K562 (cell line): ENCODE data around the gene NFS1. TPM values are rescaled to one million over a fixed set of nuclear protein-coding genes. Genes with fewer than 3 reads are reported as not detected.

Source experiments
- BHLHE40 ChIP-seq: IDR thresholded peaks from 2 replicates; pipeline ENCODE4 v1.6.1; 2011; ENCODE audit warnings: low read length, improper control_type of control experiment
- LCOR ChIP-seq: sonication (generic); formaldehyde crosslinking; IDR thresholded peaks from 2 replicates; pipeline ENCODE4 v1.8.0; 2022; ENCODE audit warnings: mild to moderate bottlenecking, missing genetic modification reagents
- MXI1 ChIP-seq: IDR thresholded peaks from 2 replicates; pipeline ENCODE4 v1.6.1; 2011; ENCODE audit warnings: low read depth, mild to moderate bottlenecking, improper control_type of control experiment, low read length
- NR1H2 ChIP-seq: sonication (generic); formaldehyde crosslinking; IDR thresholded peaks from 2 replicates; pipeline ENCODE4 v1.4.0; 2020; ENCODE audit warnings: mild to moderate bottlenecking, missing genetic modification reagents
- TAF15 ChIP-seq: fragments of 200-400 bp; formaldehyde crosslinking; IDR thresholded peaks from 2 replicates; pipeline ENCODE4 v1.6.1; 2017; ENCODE audit warnings: mild to moderate bottlenecking, low read depth, low read length, moderate library complexity
- ZNF217 ChIP-seq: sonication (generic); formaldehyde crosslinking; IDR thresholded peaks from 2 replicates; pipeline ENCODE4 v1.8.0; 2022; ENCODE audit warnings: mild to moderate bottlenecking, missing genetic modification reagents
- ZNF282 ChIP-seq: sonication (generic); formaldehyde crosslinking; IDR thresholded peaks from 2 replicates; pipeline ENCODE4 v1.8.1; 2023; ENCODE audit warnings: missing genetic modification reagents
- ZNF507 ChIP-seq: conservative IDR thresholded peaks from 2 replicates; pipeline ENCODE4 v1.6.1; 2017; ENCODE audit warnings: missing genetic modification characterization, missing compliant biosample characterization
- ZNF551 ChIP-seq: fragments of 250-450 bp; sonication (Bioruptor Pico); IDR thresholded peaks from 2 replicates; pipeline ENCODE4 v1.5.0; 2021; ENCODE audit warnings: mild to moderate bottlenecking, moderate library complexity
- polyA plus RNA-seq, 8 experiments: library from polyadenylated mRNA; depleted of rRNA in 4 of 8; stranded (reverse) in 5 of 8; unstranded in 3 of 8; fragments of >200 nt; fragmentation: Nextera tagmentation in 2 of 8; fragmentation: Illumina TruSeq in 1 of 8; extraction: Ambion mirVana in 2 of 8; extraction: Trizol in 1 of 8; gene quantifications; 2 replicates each; pipeline versions ENCODE4 v1.2.1 to v1.2.3, GENCODE V29; 2011 to 2014; ENCODE audit warnings: inconsistent platforms in 1 of 8, missing spikeins in 1 of 8
- total RNA-seq, 7 experiments: library from RNA; depleted of rRNA in 6 of 7; stranded (reverse); fragments of >200 nt in 6 of 7; fragmentation: Illumina TruSeq in 2 of 7; extraction: Trizol in 2 of 7; gene quantifications; 2 replicates each; pipeline versions ENCODE4 v1.2.1 to v1.2.3, GENCODE V29; 2011 to 2021; ENCODE audit warnings: low replicate concordance in 1 of 7
- TF ChIP-seq, protein P1 (sequence below): sonication (generic); formaldehyde crosslinking; IDR thresholded peaks from 2 replicates; pipeline ENCODE4 v1.8.0; 2022; ENCODE audit warnings: mild to moderate bottlenecking, missing genetic modification reagents
- TF ChIP-seq, protein P2 (sequence below): IDR thresholded peaks from 3 replicates; pipeline ENCODE4 v1.6.1; 2011; ENCODE audit warnings: borderline replicate concordance, mild to moderate bottlenecking, moderate library complexity; ENCODE audit not compliant: insufficient read length; ENCODE audit errors: extremely low read depth
- TF ChIP-seq, protein P3 (sequence below): sonication (generic); formaldehyde crosslinking; IDR thresholded peaks from 2 replicates; pipeline ENCODE4 v1.8.1; 2023; ENCODE audit warnings: mild to moderate bottlenecking, missing genetic modification reagents
- TF ChIP-seq, protein P4 (sequence below): sonication (generic); formaldehyde crosslinking; IDR thresholded peaks from 2 replicates; pipeline ENCODE4 v1.8.0; 2022; ENCODE audit warnings: mild to moderate bottlenecking, missing genetic modification reagents
- TF ChIP-seq, protein P5 (sequence below): fragments of 450-650 bp; formaldehyde crosslinking; conservative IDR thresholded peaks from 2 replicates; pipeline ENCODE4 v1.4.0; 2022; ENCODE audit warnings: mild to moderate bottlenecking, missing genetic modification characterization

NFS1 gene
- total and polyA plus RNA-seq, 9 of the 15 experiments (the other 6 are each of a cell fraction or from before 2014, with no cell fraction given) = 11.5 to 84.8 (median 47.1) TPM

DNA sequence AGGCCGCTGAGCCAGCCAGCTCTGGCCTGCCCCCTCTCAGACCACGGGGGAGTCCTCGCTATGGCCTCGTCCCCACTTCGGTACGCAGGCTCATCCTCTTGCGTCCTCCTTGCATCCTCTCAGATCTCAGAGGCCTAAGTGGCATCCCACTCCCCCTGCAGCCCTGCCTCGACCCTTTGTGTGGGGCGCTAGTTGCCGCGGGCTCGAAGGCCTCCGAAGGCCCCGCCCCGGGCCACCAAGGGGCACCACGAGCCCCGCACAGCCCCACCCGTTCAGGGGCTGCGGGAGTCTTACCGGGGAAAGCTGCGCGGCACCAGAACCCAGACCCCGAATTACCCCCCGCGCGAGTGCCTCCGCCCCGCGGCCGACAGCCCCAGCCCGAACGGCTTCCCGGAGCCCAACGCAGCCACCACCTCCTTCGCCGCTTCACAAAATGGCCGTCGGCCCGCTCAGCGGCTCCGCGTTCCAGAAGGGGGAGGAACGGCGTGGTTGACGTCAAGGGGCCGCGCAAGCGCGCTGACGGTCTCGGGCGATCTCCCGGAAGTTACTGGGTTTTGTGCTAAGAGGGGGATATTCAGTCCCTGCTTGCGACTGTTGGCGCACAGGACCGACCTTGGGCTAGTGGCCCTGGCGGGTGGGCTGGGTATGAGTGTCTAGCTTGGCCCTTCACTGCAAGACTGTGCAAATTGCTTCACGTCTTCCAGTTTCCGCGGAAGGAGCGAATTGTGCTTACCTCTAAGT lies 34.5 kb downstream of the NFS1 start, which contains the start of the genes CPNE1 and RBM12 (continued):
- TF ChIP-seq, protein P1, sequence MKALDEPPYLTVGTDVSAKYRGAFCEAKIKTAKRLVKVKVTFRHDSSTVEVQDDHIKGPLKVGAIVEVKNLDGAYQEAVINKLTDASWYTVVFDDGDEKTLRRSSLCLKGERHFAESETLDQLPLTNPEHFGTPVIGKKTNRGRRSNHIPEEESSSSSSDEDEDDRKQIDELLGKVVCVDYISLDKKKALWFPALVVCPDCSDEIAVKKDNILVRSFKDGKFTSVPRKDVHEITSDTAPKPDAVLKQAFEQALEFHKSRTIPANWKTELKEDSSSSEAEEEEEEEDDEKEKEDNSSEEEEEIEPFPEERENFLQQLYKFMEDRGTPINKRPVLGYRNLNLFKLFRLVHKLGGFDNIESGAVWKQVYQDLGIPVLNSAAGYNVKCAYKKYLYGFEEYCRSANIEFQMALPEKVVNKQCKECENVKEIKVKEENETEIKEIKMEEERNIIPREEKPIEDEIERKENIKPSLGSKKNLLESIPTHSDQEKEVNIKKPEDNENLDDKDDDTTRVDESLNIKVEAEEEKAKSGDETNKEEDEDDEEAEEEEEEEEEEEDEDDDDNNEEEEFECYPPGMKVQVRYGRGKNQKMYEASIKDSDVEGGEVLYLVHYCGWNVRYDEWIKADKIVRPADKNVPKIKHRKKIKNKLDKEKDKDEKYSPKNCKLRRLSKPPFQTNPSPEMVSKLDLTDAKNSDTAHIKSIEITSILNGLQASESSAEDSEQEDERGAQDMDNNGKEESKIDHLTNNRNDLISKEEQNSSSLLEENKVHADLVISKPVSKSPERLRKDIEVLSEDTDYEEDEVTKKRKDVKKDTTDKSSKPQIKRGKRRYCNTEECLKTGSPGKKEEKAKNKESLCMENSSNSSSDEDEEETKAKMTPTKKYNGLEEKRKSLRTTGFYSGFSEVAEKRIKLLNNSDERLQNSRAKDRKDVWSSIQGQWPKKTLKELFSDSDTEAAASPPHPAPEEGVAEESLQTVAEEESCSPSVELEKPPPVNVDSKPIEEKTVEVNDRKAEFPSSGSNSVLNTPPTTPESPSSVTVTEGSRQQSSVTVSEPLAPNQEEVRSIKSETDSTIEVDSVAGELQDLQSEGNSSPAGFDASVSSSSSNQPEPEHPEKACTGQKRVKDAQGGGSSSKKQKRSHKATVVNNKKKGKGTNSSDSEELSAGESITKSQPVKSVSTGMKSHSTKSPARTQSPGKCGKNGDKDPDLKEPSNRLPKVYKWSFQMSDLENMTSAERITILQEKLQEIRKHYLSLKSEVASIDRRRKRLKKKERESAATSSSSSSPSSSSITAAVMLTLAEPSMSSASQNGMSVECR (CRISPR knock-in tag) = peak; percentile 56
- TF ChIP-seq ZNF282 (no peak), ZNF217 (CRISPR knock-in tag) (no peak), TAF15 (no peak), LCOR (CRISPR knock-in tag) (peak; percentile 79), ZNF507 (no peak), ZNF551 (CRISPR knock-in tag) (no peak), MXI1 (0 out of 2 replicates have a peak, but pooled peaks have one; percentile 10), BHLHE40 (no peak), NR1H2 (CRISPR knock-in tag) (peak; percentile 90)
- TF ChIP-seq, protein P2, sequence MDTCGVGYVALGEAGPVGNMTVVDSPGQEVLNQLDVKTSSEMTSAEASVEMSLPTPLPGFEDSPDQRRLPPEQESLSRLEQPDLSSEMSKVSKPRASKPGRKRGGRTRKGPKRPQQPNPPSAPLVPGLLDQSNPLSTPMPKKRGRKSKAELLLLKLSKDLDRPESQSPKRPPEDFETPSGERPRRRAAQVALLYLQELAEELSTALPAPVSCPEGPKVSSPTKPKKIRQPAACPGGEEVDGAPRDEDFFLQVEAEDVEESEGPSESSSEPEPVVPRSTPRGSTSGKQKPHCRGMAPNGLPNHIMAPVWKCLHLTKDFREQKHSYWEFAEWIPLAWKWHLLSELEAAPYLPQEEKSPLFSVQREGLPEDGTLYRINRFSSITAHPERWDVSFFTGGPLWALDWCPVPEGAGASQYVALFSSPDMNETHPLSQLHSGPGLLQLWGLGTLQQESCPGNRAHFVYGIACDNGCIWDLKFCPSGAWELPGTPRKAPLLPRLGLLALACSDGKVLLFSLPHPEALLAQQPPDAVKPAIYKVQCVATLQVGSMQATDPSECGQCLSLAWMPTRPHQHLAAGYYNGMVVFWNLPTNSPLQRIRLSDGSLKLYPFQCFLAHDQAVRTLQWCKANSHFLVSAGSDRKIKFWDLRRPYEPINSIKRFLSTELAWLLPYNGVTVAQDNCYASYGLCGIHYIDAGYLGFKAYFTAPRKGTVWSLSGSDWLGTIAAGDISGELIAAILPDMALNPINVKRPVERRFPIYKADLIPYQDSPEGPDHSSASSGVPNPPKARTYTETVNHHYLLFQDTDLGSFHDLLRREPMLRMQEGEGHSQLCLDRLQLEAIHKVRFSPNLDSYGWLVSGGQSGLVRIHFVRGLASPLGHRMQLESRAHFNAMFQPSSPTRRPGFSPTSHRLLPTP = no peak
- TF ChIP-seq, protein P3, sequence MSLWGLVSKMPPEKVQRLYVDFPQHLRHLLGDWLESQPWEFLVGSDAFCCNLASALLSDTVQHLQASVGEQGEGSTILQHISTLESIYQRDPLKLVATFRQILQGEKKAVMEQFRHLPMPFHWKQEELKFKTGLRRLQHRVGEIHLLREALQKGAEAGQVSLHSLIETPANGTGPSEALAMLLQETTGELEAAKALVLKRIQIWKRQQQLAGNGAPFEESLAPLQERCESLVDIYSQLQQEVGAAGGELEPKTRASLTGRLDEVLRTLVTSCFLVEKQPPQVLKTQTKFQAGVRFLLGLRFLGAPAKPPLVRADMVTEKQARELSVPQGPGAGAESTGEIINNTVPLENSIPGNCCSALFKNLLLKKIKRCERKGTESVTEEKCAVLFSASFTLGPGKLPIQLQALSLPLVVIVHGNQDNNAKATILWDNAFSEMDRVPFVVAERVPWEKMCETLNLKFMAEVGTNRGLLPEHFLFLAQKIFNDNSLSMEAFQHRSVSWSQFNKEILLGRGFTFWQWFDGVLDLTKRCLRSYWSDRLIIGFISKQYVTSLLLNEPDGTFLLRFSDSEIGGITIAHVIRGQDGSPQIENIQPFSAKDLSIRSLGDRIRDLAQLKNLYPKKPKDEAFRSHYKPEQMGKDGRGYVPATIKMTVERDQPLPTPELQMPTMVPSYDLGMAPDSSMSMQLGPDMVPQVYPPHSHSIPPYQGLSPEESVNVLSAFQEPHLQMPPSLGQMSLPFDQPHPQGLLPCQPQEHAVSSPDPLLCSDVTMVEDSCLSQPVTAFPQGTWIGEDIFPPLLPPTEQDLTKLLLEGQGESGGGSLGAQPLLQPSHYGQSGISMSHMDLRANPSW (CRISPR knock-in tag) = peak; percentile 63
- TF ChIP-seq, protein P4, sequence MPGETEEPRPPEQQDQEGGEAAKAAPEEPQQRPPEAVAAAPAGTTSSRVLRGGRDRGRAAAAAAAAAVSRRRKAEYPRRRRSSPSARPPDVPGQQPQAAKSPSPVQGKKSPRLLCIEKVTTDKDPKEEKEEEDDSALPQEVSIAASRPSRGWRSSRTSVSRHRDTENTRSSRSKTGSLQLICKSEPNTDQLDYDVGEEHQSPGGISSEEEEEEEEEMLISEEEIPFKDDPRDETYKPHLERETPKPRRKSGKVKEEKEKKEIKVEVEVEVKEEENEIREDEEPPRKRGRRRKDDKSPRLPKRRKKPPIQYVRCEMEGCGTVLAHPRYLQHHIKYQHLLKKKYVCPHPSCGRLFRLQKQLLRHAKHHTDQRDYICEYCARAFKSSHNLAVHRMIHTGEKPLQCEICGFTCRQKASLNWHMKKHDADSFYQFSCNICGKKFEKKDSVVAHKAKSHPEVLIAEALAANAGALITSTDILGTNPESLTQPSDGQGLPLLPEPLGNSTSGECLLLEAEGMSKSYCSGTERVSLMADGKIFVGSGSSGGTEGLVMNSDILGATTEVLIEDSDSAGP (CRISPR knock-in tag) = 0 out of 2 replicates have a peak, but pooled peaks have one; percentile 21
- TF ChIP-seq, protein P5, sequence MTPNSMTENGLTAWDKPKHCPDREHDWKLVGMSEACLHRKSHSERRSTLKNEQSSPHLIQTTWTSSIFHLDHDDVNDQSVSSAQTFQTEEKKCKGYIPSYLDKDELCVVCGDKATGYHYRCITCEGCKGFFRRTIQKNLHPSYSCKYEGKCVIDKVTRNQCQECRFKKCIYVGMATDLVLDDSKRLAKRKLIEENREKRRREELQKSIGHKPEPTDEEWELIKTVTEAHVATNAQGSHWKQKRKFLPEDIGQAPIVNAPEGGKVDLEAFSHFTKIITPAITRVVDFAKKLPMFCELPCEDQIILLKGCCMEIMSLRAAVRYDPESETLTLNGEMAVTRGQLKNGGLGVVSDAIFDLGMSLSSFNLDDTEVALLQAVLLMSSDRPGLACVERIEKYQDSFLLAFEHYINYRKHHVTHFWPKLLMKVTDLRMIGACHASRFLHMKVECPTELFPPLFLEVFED (CRISPR knock-in tag) = no peak
